ENCODE measurements around the gene IGF2BP2. TPM values are rescaled to one million over a fixed set of nuclear protein-coding genes. Genes with fewer than 3 reads are reported as not detected.

IGF2BP2 gene
- total RNA-seq, 1 donor from 2014 or later: 57.6 TPM

- no peak for TF ChIP-seq CTCF (conservative IDR thresholded peaks at IDR 0.05; ENCODE audit: low read depth, low read length)
- H3K4me3 ChIP-seq (ENCODE audit: low read depth, low read length): no peak overlapping the region
- DNase-seq (ENCODE audit: low read depth): no peak
Measured at GRCh38 chr3:185632996-185633395, 191.8 kb downstream of the IGF2BP2 start.

GRCh38 chr3:185631508-185632206 is 193.2 kb downstream of the IGF2BP2 start:
- no peak overlapping the region for H3K4me3 ChIP-seq (ENCODE audit: low read depth, low read length)
- no peak for DNase-seq (ENCODE audit: low read depth)
- TF ChIP-seq CTCF (conservative IDR thresholded peaks at IDR 0.05; ENCODE audit: low read depth, low read length): no peak

GRCh38 chr3:185631108-185631507 is 193.7 kb downstream of the IGF2BP2 start:
- H3K4me3 ChIP-seq (ENCODE audit: low read depth, low read length): no peak overlapping the region
- no peak for DNase-seq (ENCODE audit: low read depth)
- no peak for TF ChIP-seq CTCF (conservative IDR thresholded peaks at IDR 0.05; ENCODE audit: low read depth, low read length)

DNA sequence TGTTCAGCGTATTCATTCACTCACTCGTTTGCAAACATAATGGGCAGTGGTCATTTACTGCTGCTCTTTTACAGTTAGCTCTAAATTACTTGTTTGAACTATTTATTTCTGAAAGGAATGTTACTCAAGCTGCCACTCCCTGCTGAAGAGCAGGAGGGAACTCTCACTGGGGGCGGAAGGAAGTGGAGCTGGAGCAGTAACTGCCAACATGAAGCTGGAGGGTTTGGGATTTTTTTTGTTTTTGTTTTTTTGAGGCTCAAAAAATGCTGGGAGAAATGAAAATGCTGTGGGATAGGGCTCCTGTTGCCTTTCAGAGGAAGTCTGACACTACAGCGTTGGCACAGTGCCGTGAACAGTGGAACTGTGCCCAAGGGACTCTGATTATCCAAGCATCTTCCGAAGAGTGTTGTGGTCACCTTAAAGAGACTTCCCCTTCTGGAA is 194.6 kb downstream of the IGF2BP2 start:
- no peak for DNase-seq (ENCODE audit: low read depth)
- H3K4me3 ChIP-seq (ENCODE audit: low read depth, low read length): no peak overlapping the region
- TF ChIP-seq CTCF (conservative IDR thresholded peaks at IDR 0.05; ENCODE audit: low read depth, low read length): no peak

- no peak for DNase-seq (ENCODE audit: low read depth)
- no peak overlapping the region for H3K4me3 ChIP-seq (ENCODE audit: low read depth, low read length)
- TF ChIP-seq CTCF (conservative IDR thresholded peaks at IDR 0.05; ENCODE audit: low read depth, low read length): no peak
Measured at GRCh38 chr3:185629554-185630181, 195.2 kb downstream of the IGF2BP2 start.

DNA sequence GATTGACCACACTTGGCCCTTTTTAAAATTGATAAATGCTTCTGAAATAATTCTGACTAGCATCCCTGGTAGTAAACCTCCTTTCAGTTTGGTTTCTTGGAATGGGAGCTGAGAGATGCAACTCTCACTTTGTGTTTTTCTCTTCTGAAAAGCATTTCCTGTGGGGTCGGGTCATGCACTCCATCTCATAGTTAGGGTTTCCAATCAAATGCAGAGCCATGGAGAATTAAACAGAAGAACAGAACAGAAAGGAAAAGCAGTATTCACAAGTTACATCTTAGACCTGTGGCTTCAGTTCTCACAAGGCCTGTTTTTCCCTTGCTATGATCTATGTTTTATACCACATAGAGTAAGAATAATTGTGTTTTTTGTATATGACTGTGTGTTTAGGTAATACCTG is 199.1 kb downstream of the IGF2BP2 start:
- no peak overlapping the region for H3K4me3 ChIP-seq (ENCODE audit: low read depth, low read length)
- no peak for DNase-seq (ENCODE audit: low read depth)
- no peak for TF ChIP-seq CTCF (conservative IDR thresholded peaks at IDR 0.05; ENCODE audit: low read depth, low read length)
